Measurements from ENCODE around the gene PPP1R12C. TPM values are rescaled to one million over a fixed set of nuclear protein-coding genes. Genes with fewer than 3 reads are reported as not detected.
"Not testable (repeated sequence)": the region's sequence is repeated elsewhere in the genome, so short reads cannot be mapped to it uniquely, and the experiment has no call there.

The PPP1R12C gene
- total RNA-seq, 1 donor from 2014 or later = 130 TPM

GRCh38 chr19:55112246-55112776 is 5.1 kb downstream of the PPP1R12C start:
- DNase-seq (ENCODE audit: low spot score) = no peak

GRCh38 chr19:55111238-55111831 is 6.1 kb downstream of the PPP1R12C start:
- DNase-seq (ENCODE audit: low spot score) = no peak

GRCh38 chr19:55109527-55110291 is 7.7 kb downstream of the PPP1R12C start:
- no peak for DNase-seq (ENCODE audit: low spot score)

- DNase-seq (ENCODE audit: low spot score) = not testable (repeated sequence)
Observed at GRCh38 chr19:55107252-55107651, 10.2 kb downstream of the PPP1R12C start.

GRCh38 chr19:55106591-55106990 is 10.8 kb downstream of the PPP1R12C start:
- DNase-seq (ENCODE audit: low spot score) = no peak

- no peak for DNase-seq (ENCODE audit: low spot score)
Observed at GRCh38 chr19:55105237-55105636, 12.2 kb downstream of the PPP1R12C start.

- no peak for DNase-seq (ENCODE audit: low spot score)
Observed at GRCh38 chr19:55103190-55103589, 14.2 kb downstream of the PPP1R12C start.

- no peak for DNase-seq (ENCODE audit: low spot score)
Observed at GRCh38 chr19:55101261-55101660, 16.2 kb downstream of the PPP1R12C start.

GRCh38 chr19:55099557-55100506 is 17.6 kb downstream of the PPP1R12C start:
- no peak for DNase-seq (ENCODE audit: low spot score)

GRCh38 chr19:55098716-55099556 is 18.5 kb downstream of the PPP1R12C start:
- DNase-seq (ENCODE audit: low spot score) = no peak

- DNase-seq (ENCODE audit: low spot score) = no peak
Observed at GRCh38 chr19:55097864-55098715, 19.3 kb downstream of the PPP1R12C start.

GRCh38 chr19:55096061-55096701 is 21.3 kb downstream of the PPP1R12C start:
- DNase-seq (ENCODE audit: low spot score) = no peak

GRCh38 chr19:55095260-55096060 is 22.0 kb downstream of the PPP1R12C start:
- no peak for DNase-seq (ENCODE audit: low spot score)

GRCh38 chr19:55094456-55095259 is 22.8 kb downstream of the PPP1R12C start:
- no peak for DNase-seq (ENCODE audit: low spot score)

- no peak for DNase-seq (ENCODE audit: low spot score)
Observed at GRCh38 chr19:55092423-55093318, 24.8 kb downstream of the PPP1R12C start.

GRCh38 chr19:55091955-55092354 is 25.5 kb downstream of the PPP1R12C start:
- DNase-seq (ENCODE audit: low spot score) = no peak
